ENCODE results near the gene SLC41A3.

SLC41A3 gene

GRCh38 chr3:126029241-126029640 lies 54.7 kb downstream of the SLC41A3 start:
- no peak for DNase-seq (ENCODE audit: extremely low read depth, low read depth)
- TF ChIP-seq, protein P1, sequence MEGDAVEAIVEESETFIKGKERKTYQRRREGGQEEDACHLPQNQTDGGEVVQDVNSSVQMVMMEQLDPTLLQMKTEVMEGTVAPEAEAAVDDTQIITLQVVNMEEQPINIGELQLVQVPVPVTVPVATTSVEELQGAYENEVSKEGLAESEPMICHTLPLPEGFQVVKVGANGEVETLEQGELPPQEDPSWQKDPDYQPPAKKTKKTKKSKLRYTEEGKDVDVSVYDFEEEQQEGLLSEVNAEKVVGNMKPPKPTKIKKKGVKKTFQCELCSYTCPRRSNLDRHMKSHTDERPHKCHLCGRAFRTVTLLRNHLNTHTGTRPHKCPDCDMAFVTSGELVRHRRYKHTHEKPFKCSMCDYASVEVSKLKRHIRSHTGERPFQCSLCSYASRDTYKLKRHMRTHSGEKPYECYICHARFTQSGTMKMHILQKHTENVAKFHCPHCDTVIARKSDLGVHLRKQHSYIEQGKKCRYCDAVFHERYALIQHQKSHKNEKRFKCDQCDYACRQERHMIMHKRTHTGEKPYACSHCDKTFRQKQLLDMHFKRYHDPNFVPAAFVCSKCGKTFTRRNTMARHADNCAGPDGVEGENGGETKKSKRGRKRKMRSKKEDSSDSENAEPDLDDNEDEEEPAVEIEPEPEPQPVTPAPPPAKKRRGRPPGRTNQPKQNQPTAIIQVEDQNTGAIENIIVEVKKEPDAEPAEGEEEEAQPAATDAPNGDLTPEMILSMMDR (IDR thresholded peaks at IDR 0.05; ENCODE audit: low read depth, low read length, missing control alignments), result no peak
- H3K4me3 ChIP-seq (replicated peaks; ENCODE audit: low read depth, low read length), result no peak overlapping the region

- no peak for DNase-seq (ENCODE audit: extremely low read depth, low read depth)
- TF ChIP-seq, protein P1 (IDR thresholded peaks at IDR 0.05; ENCODE audit: low read depth, low read length, missing control alignments), result no peak
- H3K4me3 ChIP-seq (replicated peaks; ENCODE audit: low read depth, low read length), result no peak overlapping the region
Observed at GRCh38 chr3:126028096-126028495, 55.8 kb downstream of the SLC41A3 start.

GRCh38 chr3:126026761-126027160 lies 57.2 kb downstream of the SLC41A3 start:
- no peak for DNase-seq (ENCODE audit: extremely low read depth, low read depth)
- TF ChIP-seq, protein P1 (IDR thresholded peaks at IDR 0.05; ENCODE audit: low read depth, low read length, missing control alignments), result no peak
- H3K4me3 ChIP-seq (replicated peaks; ENCODE audit: low read depth, low read length), result no peak overlapping the region

DNA sequence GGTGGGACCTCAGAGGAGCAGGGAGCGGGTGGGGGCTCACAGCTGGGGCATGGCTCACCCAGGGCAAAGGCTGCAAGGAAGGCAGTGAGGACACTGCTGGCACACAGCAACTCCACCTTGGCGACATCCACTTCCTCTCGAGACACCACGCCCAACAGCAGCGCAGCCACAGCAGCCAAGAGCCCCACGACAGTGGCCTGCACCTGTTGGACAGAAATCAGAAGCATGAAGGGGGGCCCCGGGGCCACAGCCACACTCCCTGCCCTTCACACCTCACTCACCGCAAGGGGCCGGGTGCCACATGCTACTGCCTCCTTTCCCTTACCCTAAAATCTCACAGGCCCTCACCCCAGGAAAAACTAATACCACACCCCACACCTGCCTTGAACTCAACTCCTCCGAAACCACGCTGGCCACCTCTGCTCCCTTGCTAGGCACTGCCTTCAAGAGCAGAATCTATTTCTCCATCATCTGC lies 57.6 kb downstream of the SLC41A3 start:
- H3K4me3 ChIP-seq (replicated peaks; ENCODE audit: low read depth, low read length), result no peak overlapping the region
- DNase-seq (ENCODE audit: extremely low read depth, low read depth), result no peak
- TF ChIP-seq, protein P1 (IDR thresholded peaks at IDR 0.05; ENCODE audit: low read depth, low read length, missing control alignments), result no peak

DNA sequence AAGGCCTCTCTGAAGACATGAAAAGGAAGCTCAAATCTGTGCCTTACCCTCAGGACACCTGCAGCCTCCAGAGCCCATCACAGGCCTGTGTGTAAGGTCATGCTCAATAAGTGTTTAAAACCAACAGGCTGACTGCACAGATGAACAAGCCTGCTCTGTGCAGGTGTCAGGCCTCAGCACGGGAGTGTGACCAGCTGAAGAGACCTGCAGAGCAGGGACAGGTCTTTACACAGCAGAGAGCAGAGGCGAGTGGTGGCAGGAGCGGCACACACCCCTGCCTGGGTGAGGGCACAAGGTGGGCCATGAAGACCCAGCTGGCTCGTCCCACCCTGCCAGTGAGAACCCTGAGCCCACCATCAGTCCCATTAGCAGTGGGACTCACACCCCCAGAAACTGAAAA lies 58.1 kb downstream of the SLC41A3 start:
- no peak for DNase-seq (ENCODE audit: extremely low read depth, low read depth)
- TF ChIP-seq, protein P1 (IDR thresholded peaks at IDR 0.05; ENCODE audit: low read depth, low read length, missing control alignments), result no peak
- H3K4me3 ChIP-seq (replicated peaks; ENCODE audit: low read depth, low read length), result no peak overlapping the region

- TF ChIP-seq, protein P1 (IDR thresholded peaks at IDR 0.05; ENCODE audit: low read depth, low read length, missing control alignments), result no peak
- no peak overlapping the region for H3K4me3 ChIP-seq (replicated peaks; ENCODE audit: low read depth, low read length)
- DNase-seq (ENCODE audit: extremely low read depth, low read depth), result no peak
Observed at GRCh38 chr3:126025116-126025729, 58.7 kb downstream of the SLC41A3 start.
